HL-60 (cell line): ENCODE measurements around the gene STXBP3.
A peak's percentile ranks its signal among the peaks of the same experiment; 100 is the strongest.

Experiments
- DNase-seq, 2 experiments: peaks; one replicate each; pipeline ENCODE4 v3.0.0-alpha.2; 2010 to 2020; ENCODE audit warnings: low read depth in 1 of 2, low spot score in 1 of 2
- H3K27ac ChIP-seq: fragments of 250-450 bp; sonication (Bioruptor Pico); replicated peaks from 2 replicates; pipeline ENCODE4 v1.5.1; 2020; ENCODE audit warnings: mild to moderate bottlenecking, moderate library complexity
- H3K27me3 ChIP-seq: fragments of 250-450 bp; sonication (Bioruptor Pico); 2 replicates; pipeline ENCODE4 v1.5.1; 2021; ENCODE audit warnings: mild to moderate bottlenecking, moderate library complexity; ENCODE audit not compliant: insufficient read depth, poor library complexity, severe bottlenecking
- H3K4me3 ChIP-seq: replicated peaks from 2 replicates; pipeline ENCODE4 v1.5.1; 2011; ENCODE audit warnings: mild to moderate bottlenecking, control low read depth, low read length; ENCODE audit not compliant: insufficient read depth
- CTCF ChIP-seq: IDR thresholded peaks from one replicate; pipeline ENCODE4 v1.5.1; 2011; ENCODE audit warnings: low read length, control low read depth, inconsistent platforms; ENCODE audit not compliant: insufficient read depth
- GABPA ChIP-seq: IDR thresholded peaks from 2 replicates; pipeline ENCODE4 v1.6.1; 2012; ENCODE audit warnings: low read depth
- POLR2AphosphoS5 ChIP-seq: IDR thresholded peaks from 2 replicates; pipeline ENCODE4 v1.6.1; 2012; ENCODE audit warnings: low read depth
- REST ChIP-seq: IDR thresholded peaks from 2 replicates; pipeline ENCODE4 v1.6.1; 2012; ENCODE audit warnings: low read depth; ENCODE audit not compliant: insufficient replicate concordance
- SPI1 ChIP-seq: IDR thresholded peaks from 2 replicates; pipeline ENCODE4 v1.6.1; 2012; ENCODE audit warnings: low read depth, mild to moderate bottlenecking, borderline replicate concordance

The STXBP3 gene

GRCh38 chr1:108852221-108852975 is 105.9 kb downstream of the STXBP3 start:
- H3K27me3 ChIP-seq = no peaks in the 10 kb centered on the region
- H3K27ac ChIP-seq = peak overlapping the region; percentile 64
- H3K4me3 ChIP-seq = no peak overlapping the region
- no peak for DNase-seq
- TF ChIP-seq CTCF = no peak
- no peak for TF ChIP-seq REST
- no peak for TF ChIP-seq POLR2AphosphoS5
- TF ChIP-seq GABPA = no peak
- TF ChIP-seq SPI1 = peak; percentile 4; the same call in 1 of the 2 replicates

GRCh38 chr1:108854221-108855019 is 107.9 kb downstream of the STXBP3 start:
- Histone ChIP-seq H3K27ac (no peak overlapping the region), H3K4me3 (no peak overlapping the region), H3K27me3 (no peaks in the 10 kb centered on the region)
- no peak for DNase-seq
- peak; percentile 35; the same call in 1 of the 2 replicates for TF ChIP-seq SPI1
- no peak for TF ChIP-seq GABPA
- no peak for TF ChIP-seq POLR2AphosphoS5

GRCh38 chr1:108856994-108857393 is 110.5 kb downstream of the STXBP3 start, which contains the start of gene AKNAD1:
Gene AKNAD1 (minus strand): TSS chr1:108857094. CDS start chr1:108852664, 4,430 bp downstream.
- TF ChIP-seq REST (no peak), SPI1 (no peak), POLR2AphosphoS5 (no peak), GABPA (no peak), CTCF (no peak)
- Histone ChIP-seq H3K4me3 (no peak within 1 kb of the TSS), H3K27me3 (no peaks in the 10 kb centered on the region), H3K27ac (no peak within 1 kb of the TSS)
- no peak for DNase-seq
